ENCODE data around the gene MYADML2. TPM values are rescaled to one million over a fixed set of nuclear protein-coding genes. Genes with fewer than 3 reads are reported as not detected.

Gene MYADML2
- total RNA-seq, 1 experiment from 2014 or later: 0.46 TPM

DNA sequence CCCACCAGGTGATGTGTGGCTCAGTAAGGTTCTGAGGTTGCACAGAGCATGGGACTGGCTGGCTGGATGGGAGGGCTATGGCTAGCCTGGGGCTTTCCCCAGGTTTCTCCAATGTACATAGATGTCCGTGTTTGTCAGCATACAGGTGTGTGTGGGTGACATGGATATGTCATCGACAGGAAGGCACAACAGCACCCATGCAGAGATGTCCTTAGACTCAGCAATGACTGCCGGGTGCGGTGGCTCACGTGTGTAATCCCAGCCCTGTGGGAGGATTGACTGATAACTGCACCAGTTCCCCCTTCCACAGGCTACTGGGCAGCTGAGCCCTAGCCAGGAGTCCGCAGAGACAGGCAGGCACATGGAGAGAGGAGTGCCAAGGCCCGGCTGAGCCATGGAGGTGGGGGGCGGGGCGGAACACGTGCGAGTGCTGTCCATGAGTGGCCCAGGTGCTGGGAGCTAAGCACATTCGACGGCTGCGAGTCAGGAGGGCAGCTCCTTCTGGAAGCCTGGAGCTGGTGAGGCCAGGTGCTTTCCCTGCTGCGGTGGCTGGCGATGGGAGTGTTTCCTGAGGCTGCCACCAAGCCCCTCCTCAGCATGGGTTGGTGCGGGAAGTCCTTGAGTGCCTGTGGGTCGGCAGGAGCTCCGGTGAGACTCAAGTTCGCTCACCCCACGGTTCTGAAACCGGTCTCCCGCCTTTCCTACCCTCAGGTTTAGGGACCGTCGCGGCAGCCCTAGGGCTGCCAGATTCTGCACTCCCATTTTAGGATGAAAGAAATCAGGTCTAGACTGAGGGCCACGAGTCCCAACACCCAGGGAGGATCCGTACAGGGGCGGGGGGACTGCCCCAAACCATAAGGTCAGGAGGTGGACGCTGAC, 29.5 kb upstream of the MYADML2 start (continued):
- TF ChIP-seq, protein P1, sequence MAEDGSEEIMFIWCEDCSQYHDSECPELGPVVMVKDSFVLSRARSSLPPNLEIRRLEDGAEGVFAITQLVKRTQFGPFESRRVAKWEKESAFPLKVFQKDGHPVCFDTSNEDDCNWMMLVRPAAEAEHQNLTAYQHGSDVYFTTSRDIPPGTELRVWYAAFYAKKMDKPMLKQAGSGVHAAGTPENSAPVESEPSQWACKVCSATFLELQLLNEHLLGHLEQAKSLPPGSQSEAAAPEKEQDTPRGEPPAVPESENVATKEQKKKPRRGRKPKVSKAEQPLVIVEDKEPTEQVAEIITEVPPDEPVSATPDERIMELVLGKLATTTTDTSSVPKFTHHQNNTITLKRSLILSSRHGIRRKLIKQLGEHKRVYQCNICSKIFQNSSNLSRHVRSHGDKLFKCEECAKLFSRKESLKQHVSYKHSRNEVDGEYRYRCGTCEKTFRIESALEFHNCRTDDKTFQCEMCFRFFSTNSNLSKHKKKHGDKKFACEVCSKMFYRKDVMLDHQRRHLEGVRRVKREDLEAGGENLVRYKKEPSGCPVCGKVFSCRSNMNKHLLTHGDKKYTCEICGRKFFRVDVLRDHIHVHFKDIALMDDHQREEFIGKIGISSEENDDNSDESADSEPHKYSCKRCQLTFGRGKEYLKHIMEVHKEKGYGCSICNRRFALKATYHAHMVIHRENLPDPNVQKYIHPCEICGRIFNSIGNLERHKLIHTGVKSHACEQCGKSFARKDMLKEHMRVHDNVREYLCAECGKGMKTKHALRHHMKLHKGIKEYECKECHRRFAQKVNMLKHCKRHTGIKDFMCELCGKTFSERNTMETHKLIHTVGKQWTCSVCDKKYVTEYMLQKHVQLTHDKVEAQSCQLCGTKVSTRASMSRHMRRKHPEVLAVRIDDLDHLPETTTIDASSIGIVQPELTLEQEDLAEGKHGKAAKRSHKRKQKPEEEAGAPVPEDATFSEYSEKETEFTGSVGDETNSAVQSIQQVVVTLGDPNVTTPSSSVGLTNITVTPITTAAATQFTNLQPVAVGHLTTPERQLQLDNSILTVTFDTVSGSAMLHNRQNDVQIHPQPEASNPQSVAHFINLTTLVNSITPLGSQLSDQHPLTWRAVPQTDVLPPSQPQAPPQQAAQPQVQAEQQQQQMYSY (CRISPR knock-in tag; IDR thresholded peaks at IDR 0.05): peak; percentile 51; the same call in 1 of the 2 replicates
- TF ChIP-seq, protein P2, sequence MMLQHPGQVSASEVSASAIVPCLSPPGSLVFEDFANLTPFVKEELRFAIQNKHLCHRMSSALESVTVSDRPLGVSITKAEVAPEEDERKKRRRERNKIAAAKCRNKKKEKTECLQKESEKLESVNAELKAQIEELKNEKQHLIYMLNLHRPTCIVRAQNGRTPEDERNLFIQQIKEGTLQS (CRISPR knock-in tag; conservative IDR thresholded peaks at IDR 0.05): no peak
- TF ChIP-seq, protein P3, sequence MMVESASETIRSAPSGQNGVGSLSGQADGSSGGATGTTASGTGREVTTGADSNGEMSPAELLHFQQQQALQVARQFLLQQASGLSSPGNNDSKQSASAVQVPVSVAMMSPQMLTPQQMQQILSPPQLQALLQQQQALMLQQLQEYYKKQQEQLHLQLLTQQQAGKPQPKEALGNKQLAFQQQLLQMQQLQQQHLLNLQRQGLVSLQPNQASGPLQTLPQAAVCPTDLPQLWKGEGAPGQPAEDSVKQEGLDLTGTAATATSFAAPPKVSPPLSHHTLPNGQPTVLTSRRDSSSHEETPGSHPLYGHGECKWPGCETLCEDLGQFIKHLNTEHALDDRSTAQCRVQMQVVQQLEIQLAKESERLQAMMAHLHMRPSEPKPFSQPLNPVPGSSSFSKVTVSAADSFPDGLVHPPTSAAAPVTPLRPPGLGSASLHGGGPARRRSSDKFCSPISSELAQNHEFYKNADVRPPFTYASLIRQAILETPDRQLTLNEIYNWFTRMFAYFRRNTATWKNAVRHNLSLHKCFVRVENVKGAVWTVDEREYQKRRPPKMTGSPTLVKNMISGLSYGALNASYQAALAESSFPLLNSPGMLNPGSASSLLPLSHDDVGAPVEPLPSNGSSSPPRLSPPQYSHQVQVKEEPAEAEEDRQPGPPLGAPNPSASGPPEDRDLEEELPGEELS (CRISPR knock-in tag; IDR thresholded peaks at IDR 0.05): peak; percentile 91
- TF ChIP-seq TCF7 (CRISPR knock-in tag; IDR thresholded peaks at IDR 0.05; ENCODE audit: low read depth) (no peak), ZNF263 (CRISPR knock-in tag; IDR thresholded peaks at IDR 0.05; ENCODE audit: low read depth) (no peak), JUN (CRISPR knock-in tag; IDR thresholded peaks at IDR 0.05) (no peak), GTF2I (CRISPR knock-in tag; conservative IDR thresholded peaks at IDR 0.05) (no peak), GRHL2 (CRISPR knock-in tag; IDR thresholded peaks at IDR 0.05; ENCODE audit: insufficient replicate concordance, severe bottlenecking) (no peak), FOXP1 (CRISPR knock-in tag; IDR thresholded peaks at IDR 0.05; ENCODE audit: borderline replicate concordance) (peak; percentile 15; the same call in 1 of the 2 replicates)
- TF ChIP-seq, protein P4, sequence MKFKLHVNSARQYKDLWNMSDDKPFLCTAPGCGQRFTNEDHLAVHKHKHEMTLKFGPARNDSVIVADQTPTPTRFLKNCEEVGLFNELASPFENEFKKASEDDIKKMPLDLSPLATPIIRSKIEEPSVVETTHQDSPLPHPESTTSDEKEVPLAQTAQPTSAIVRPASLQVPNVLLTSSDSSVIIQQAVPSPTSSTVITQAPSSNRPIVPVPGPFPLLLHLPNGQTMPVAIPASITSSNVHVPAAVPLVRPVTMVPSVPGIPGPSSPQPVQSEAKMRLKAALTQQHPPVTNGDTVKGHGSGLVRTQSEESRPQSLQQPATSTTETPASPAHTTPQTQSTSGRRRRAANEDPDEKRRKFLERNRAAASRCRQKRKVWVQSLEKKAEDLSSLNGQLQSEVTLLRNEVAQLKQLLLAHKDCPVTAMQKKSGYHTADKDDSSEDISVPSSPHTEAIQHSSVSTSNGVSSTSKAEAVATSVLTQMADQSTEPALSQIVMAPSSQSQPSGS (CRISPR knock-in tag; IDR thresholded peaks at IDR 0.05; ENCODE audit: borderline replicate concordance, low read depth): no peak
- TF ChIP-seq, protein P5, sequence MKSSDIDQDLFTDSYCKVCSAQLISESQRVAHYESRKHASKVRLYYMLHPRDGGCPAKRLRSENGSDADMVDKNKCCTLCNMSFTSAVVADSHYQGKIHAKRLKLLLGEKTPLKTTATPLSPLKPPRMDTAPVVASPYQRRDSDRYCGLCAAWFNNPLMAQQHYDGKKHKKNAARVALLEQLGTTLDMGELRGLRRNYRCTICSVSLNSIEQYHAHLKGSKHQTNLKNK (CRISPR knock-in tag; IDR thresholded peaks at IDR 0.05): no peak
- TF ChIP-seq, protein P6, sequence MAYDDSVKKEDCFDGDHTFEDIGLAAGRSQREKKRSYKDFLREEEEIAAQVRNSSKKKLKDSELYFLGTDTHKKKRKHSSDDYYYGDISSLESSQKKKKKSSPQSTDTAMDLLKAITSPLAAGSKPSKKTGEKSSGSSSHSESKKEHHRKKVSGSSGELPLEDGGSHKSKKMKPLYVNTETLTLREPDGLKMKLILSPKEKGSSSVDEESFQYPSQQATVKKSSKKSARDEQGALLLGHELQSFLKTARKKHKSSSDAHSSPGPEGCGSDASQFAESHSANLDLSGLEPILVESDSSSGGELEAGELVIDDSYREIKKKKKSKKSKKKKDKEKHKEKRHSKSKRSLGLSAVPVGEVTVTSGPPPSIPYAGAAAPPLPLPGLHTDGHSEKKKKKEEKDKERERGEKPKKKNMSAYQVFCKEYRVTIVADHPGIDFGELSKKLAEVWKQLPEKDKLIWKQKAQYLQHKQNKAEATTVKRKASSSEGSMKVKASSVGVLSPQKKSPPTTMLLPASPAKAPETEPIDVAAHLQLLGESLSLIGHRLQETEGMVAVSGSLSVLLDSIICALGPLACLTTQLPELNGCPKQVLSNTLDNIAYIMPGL (CRISPR knock-in tag; IDR thresholded peaks at IDR 0.05): peak; percentile 3; the same call in 1 of the 2 replicates
- TF ChIP-seq, protein P7, sequence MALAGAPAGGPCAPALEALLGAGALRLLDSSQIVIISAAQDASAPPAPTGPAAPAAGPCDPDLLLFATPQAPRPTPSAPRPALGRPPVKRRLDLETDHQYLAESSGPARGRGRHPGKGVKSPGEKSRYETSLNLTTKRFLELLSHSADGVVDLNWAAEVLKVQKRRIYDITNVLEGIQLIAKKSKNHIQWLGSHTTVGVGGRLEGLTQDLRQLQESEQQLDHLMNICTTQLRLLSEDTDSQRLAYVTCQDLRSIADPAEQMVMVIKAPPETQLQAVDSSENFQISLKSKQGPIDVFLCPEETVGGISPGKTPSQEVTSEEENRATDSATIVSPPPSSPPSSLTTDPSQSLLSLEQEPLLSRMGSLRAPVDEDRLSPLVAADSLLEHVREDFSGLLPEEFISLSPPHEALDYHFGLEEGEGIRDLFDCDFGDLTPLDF (CRISPR knock-in tag; IDR thresholded peaks at IDR 0.05): 0 out of 2 replicates have a peak, but pooled peaks have one; percentile 56
- TF ChIP-seq, protein P8, sequence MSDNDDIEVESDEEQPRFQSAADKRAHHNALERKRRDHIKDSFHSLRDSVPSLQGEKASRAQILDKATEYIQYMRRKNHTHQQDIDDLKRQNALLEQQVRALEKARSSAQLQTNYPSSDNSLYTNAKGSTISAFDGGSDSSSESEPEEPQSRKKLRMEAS (CRISPR knock-in tag; IDR thresholded peaks at IDR 0.05): peak; percentile 93
- TF ChIP-seq, protein P9, sequence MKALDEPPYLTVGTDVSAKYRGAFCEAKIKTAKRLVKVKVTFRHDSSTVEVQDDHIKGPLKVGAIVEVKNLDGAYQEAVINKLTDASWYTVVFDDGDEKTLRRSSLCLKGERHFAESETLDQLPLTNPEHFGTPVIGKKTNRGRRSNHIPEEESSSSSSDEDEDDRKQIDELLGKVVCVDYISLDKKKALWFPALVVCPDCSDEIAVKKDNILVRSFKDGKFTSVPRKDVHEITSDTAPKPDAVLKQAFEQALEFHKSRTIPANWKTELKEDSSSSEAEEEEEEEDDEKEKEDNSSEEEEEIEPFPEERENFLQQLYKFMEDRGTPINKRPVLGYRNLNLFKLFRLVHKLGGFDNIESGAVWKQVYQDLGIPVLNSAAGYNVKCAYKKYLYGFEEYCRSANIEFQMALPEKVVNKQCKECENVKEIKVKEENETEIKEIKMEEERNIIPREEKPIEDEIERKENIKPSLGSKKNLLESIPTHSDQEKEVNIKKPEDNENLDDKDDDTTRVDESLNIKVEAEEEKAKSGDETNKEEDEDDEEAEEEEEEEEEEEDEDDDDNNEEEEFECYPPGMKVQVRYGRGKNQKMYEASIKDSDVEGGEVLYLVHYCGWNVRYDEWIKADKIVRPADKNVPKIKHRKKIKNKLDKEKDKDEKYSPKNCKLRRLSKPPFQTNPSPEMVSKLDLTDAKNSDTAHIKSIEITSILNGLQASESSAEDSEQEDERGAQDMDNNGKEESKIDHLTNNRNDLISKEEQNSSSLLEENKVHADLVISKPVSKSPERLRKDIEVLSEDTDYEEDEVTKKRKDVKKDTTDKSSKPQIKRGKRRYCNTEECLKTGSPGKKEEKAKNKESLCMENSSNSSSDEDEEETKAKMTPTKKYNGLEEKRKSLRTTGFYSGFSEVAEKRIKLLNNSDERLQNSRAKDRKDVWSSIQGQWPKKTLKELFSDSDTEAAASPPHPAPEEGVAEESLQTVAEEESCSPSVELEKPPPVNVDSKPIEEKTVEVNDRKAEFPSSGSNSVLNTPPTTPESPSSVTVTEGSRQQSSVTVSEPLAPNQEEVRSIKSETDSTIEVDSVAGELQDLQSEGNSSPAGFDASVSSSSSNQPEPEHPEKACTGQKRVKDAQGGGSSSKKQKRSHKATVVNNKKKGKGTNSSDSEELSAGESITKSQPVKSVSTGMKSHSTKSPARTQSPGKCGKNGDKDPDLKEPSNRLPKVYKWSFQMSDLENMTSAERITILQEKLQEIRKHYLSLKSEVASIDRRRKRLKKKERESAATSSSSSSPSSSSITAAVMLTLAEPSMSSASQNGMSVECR (CRISPR knock-in tag; IDR thresholded peaks at IDR 0.05; ENCODE audit: borderline replicate concordance): no peak
